Glutamatergic neuron (in vitro differentiated cells): ENCODE results near the gene SLC25A18. TPM values are rescaled to one million over a fixed set of nuclear protein-coding genes. Genes with fewer than 3 reads are reported as not detected.
A peak's percentile ranks its signal among the peaks of the same experiment; 100 is the strongest.

ENCODE experiments used
- DNase-seq: peaks from one replicate; pipeline ENCODE4 v3.0.0; 2022
- H3K27ac Mint-ChIP-seq: one replicate; pipeline ENCODE4 v1.8.0; 2020; ENCODE audit warnings: mild to moderate bottlenecking, mixed read lengths, inconsistent platforms; ENCODE audit not compliant: unreplicated experiment
- H3K27me3 Mint-ChIP-seq: one replicate; pipeline ENCODE4 v1.8.0; 2020; ENCODE audit warnings: mild to moderate bottlenecking, moderate library complexity, mixed read lengths, inconsistent platforms; ENCODE audit not compliant: unreplicated experiment
- H3K36me3 Mint-ChIP-seq: one replicate; pipeline ENCODE4 v1.8.0; 2020; ENCODE audit warnings: mild to moderate bottlenecking, mixed read lengths, inconsistent platforms; ENCODE audit not compliant: unreplicated experiment
- H3K4me1 Mint-ChIP-seq: one replicate; pipeline ENCODE4 v1.8.0; 2020; ENCODE audit warnings: mild to moderate bottlenecking, low read depth, mixed read lengths, inconsistent platforms; ENCODE audit not compliant: unreplicated experiment
- H3K4me3 Mint-ChIP-seq: one replicate; pipeline ENCODE4 v1.8.0; 2020; ENCODE audit warnings: mild to moderate bottlenecking, mixed read lengths, inconsistent platforms; ENCODE audit not compliant: unreplicated experiment
- H3K9me3 Mint-ChIP-seq: one replicate; pipeline ENCODE4 v1.8.0; 2020; ENCODE audit warnings: mild to moderate bottlenecking, moderate library complexity, mixed read lengths, inconsistent platforms; ENCODE audit not compliant: unreplicated experiment
- CTCF ChIP-seq: fragments of 200-600 bp; sonication (generic); IDR thresholded peaks from one replicate; pipeline ENCODE4 v1.5.0; 2021; ENCODE audit not compliant: partially characterized antibody, unreplicated experiment
- total RNA-seq: library from RNA; stranded (reverse); fragmentation: NEBNext Ultra II Directional; extraction: Animal tissue kit (Norgen Biotek cat#: 25700); gene quantifications from one replicate; pipeline ENCODE4 v1.2.1, GENCODE V29; 2021; ENCODE audit not compliant: unreplicated experiment

The SLC25A18 gene
- total RNA-seq, 1 donor from 2014 or later: 6.4 TPM

GRCh38 chr22:17523925-17524324, 39.4 kb upstream of the SLC25A18 start:
- Mint-ChIP-seq H3K9me3 (peaks cover 7% of the 10 kb centered on the region), H3K36me3 (peaks cover 11% of the 10 kb centered on the region), H3K4me1 (peaks cover 3% of the 10 kb centered on the region), H3K27ac (peak overlapping the region; percentile 14), H3K27me3 (peaks cover 6% of the 10 kb centered on the region), H3K4me3 (no peak overlapping the region)
- no peak for DNase-seq
- TF ChIP-seq CTCF: no peak

- H3K4me3 Mint-ChIP-seq: no peak overlapping the region
- TF ChIP-seq CTCF: no peak
- peaks cover 11% of the 10 kb centered on the region for H3K27me3 Mint-ChIP-seq
- no peaks in the 10 kb centered on the region for H3K36me3 Mint-ChIP-seq
- peak overlapping the region; percentile 62 for H3K27ac Mint-ChIP-seq
- DNase-seq: no peak
- H3K9me3 Mint-ChIP-seq: peaks cover 11% of the 10 kb centered on the region
- no peaks in the 10 kb centered on the region for H3K4me1 Mint-ChIP-seq
These were observed 27.0 kb upstream of the SLC25A18 start for GRCh38 chr22:17536269-17536668.

GRCh38 chr22:17537155-17537554, 26.1 kb upstream of the SLC25A18 start:
- H3K4me3 Mint-ChIP-seq: no peak overlapping the region
- H3K36me3 Mint-ChIP-seq: no peaks in the 10 kb centered on the region
- H3K27ac Mint-ChIP-seq: peak overlapping the region; percentile 62
- H3K27me3 Mint-ChIP-seq: peaks cover 13% of the 10 kb centered on the region
- H3K9me3 Mint-ChIP-seq: peaks cover 16% of the 10 kb centered on the region
- H3K4me1 Mint-ChIP-seq: no peaks in the 10 kb centered on the region
- TF ChIP-seq CTCF: no peak
- DNase-seq: no peak

GRCh38 chr22:17540481-17540880, 22.8 kb upstream of the SLC25A18 start:
- Mint-ChIP-seq H3K4me3 (no peak overlapping the region), H3K27me3 (peaks cover 13% of the 10 kb centered on the region), H3K4me1 (no peaks in the 10 kb centered on the region), H3K36me3 (no peaks in the 10 kb centered on the region), H3K9me3 (peaks cover 16% of the 10 kb centered on the region), H3K27ac (no peak overlapping the region)
- DNase-seq: peak; percentile 32
- no peak for TF ChIP-seq CTCF

GRCh38 chr22:17541476-17541875, 21.8 kb upstream of the SLC25A18 start:
- no peak for TF ChIP-seq CTCF
- DNase-seq: no peak
- H3K27me3 Mint-ChIP-seq: peaks cover 13% of the 10 kb centered on the region
- H3K36me3 Mint-ChIP-seq: no peaks in the 10 kb centered on the region
- H3K4me3 Mint-ChIP-seq: no peak overlapping the region
- no peak overlapping the region for H3K27ac Mint-ChIP-seq
- no peaks in the 10 kb centered on the region for H3K4me1 Mint-ChIP-seq
- H3K9me3 Mint-ChIP-seq: peaks cover 16% of the 10 kb centered on the region
